NCI-H1417 (cell line): ENCODE results near the gene DLD.
"Not testable (repeated sequence)": the region's sequence is repeated elsewhere in the genome, so short reads cannot be mapped to it uniquely, and the experiment has no call there.

ENCODE experiments used
- DNase-seq, 3 experiments: peaks; one replicate each; lab custom pipeline; 2025; lab: John Stamatoyannopoulos, UW

The DLD gene

DNA sequence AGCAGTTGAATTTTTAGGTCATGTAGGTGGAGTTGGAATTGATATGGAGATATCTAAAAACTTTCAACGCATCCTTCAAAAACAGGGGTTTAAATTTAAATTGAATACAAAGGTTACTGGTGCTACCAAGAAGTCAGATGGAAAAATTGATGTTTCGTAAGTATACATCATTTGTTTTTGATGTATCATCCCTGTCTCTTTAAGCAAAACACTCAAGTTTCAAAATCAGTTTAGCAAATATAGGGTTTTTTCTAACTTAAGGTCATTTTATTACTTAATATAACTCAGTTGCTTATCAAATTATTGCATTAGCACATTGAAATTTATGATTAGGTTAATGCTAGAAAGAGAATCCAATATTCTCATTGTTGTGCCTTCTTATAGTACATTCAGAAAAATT is 24.6 kb downstream of the DLD start:
- no peak for DNase-seq

DNA sequence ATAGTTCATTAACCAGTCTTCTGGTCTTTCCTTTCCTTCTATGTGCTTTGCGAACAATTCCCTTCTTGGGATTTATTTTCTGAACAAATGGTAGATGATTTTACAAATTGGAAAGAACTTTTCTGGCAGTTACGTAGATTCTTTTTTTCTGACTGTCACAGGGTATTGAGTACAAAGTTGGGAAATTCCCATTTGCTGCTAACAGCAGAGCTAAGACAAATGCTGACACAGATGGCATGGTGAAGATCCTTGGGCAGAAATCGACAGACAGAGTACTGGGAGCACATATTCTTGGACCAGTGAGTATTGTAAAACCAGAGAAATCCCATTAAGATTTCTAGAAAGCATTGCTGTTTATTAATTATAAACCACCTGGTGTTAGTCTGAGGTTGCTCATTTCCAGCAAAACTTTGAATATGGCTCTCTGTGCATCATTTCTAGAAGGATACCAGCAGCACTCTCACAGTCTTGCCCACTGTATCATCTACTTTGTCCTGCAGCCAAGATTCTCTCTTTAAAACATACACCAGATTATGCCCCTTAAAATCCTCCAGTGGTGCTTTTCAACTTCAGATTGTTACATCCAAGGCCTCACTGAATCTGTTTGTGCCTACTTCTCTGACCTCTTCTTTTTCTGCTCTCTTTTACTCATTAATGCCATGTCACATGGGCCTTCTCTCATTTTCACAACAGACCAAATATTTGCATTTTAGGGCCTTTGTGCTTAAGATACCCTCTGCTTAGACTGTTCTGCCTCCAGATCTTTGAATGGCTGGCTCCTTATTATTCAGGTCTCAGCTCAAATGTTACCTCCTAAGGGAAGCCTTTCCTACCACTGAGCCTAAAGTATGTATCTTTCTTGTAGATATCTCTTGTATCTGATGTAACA is 27.0 kb downstream of the DLD start:
- DNase-seq = no peak

DNA sequence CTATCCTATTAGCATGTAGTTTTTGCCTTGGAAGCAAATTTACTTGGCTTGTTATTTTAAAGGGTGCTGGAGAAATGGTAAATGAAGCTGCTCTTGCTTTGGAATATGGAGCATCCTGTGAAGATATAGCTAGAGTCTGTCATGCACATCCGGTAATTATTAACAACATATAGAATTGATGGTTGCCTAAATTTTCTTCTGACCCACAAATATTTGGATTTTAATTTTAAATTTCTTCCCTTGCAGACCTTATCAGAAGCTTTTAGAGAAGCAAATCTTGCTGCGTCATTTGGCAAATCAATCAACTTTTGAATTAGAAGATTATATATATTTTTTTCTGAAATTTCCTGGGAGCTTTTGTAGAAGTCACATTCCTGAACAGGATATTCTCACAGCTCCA is 28.0 kb downstream of the DLD start:
- no peak for DNase-seq

DNA sequence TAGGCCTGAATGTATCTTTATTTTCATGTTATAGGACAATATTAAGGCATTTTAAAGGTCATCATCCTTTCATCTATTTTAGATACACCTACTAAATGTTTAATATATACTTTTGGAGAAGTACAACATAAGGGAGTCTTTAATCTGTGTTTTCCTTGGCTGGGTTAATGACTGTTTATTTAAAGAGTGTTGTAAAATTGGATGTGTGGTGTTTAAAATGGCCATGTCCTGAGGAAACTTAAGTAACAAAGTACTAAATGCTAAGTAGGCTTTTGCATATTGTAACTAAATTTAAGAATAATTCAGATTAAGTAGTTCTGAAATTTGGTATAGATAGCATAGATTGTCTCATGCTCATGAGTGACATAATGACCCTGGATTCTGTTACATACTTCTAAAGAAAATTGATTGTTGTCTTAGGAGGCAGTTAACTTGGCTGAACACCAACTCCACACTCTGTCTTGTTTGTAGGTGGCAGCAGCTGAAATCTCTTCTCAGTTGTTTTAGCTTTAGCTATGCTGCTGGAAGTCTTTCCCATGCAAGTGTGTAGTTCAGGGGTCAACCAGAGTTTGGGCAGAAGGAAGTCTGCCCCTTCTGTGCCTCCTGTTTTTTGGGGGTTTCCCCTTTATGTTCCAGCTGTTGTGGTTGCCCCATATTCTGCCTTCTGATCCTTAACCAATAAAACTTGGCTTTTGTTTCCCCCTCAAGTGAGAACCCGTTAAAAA is 29.2 kb downstream of the DLD start:
- peak in 1 of 3 experiments; percentile 19 for DNase-seq

DNA sequence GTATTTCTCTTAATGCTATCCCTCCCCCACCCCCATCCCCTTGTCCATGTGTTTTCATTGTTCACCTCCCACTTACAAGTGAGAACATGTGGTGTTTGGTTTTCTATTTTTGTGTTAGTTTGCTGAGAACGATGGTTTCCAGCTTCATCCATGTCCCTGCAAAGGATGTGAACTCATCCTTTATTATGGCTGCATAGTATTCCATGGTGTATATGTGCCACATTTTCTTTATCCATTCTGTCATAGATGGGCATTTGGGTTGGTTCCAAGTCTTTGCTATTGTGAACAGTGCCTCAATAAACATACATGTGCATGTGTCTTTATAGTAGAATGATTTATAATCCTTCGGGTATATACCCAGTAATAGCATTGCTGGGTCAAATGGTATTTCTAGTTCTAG is 30.8 kb downstream of the DLD start:
- DNase-seq = not testable (repeated sequence)

DNA sequence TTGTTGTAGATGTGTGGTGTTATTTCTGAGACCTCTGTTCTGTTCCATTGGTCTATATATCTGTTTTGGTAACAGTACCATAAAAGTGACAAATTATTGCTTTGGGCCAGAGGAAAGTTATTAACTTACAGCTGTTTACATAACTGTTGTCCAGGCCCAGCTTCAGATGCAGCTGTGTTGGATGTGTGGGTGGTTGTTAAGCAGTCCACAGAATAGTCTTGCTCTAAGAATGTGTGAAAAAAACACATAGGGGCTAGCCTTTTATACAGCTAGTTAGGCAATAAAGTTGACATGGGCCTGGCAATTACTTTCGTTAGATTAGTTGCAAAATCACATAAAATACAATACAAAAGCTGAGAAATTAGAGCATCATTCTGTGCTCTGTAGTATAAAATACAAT is 31.9 kb downstream of the DLD start:
- DNase-seq = no peak

DNA sequence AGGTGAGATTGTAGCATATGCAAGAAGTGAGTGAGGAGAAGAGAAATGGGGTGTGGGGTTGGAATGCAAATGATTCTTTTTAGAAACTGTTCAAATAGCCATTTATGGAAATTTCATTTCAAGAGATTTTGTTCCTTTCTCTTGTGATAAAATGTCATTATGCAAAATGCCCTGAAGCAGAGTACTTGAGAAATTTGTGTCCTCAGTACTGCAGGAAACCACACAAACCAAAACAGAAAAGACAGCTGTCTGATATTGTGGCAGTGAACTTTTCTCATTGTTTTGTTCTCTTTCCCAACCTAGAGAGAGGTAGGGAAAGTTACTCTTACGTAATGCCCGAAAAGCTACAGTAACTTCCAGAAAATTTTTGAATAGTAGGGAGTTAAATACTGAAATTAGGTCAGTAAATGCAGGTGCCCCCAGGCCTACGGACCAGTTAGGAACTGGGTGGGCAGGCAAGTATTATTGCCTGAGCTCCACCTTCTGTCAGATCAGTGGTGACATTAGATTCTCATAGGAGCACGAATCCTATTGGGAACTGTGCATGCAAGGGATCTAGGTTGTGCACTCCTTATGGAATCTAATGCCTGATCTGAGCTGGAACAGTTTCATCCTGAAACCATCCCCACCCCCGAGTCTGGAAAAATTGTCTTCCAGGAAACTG is 34.0 kb downstream of the DLD start:
- DNase-seq = no peak

DNA sequence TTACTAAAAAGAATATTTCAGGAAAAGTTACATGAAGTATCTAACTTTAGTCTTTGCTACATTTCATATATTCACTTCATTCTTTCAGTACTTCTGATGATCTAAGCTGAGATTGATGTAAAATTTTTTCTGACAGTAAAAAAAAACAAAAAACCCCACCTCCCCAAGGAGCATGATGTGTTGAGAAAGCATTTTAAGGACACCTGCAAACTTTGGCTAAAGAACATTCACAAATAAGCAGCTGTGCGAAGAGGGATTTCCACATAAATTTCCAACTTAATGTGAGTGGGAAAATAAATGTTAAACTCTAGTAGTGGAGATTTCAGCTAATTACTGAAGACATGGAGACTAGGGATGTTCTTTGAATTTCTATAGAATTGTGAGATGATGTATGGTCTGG is 35.5 kb downstream of the DLD start:
- DNase-seq = no peak

DNA sequence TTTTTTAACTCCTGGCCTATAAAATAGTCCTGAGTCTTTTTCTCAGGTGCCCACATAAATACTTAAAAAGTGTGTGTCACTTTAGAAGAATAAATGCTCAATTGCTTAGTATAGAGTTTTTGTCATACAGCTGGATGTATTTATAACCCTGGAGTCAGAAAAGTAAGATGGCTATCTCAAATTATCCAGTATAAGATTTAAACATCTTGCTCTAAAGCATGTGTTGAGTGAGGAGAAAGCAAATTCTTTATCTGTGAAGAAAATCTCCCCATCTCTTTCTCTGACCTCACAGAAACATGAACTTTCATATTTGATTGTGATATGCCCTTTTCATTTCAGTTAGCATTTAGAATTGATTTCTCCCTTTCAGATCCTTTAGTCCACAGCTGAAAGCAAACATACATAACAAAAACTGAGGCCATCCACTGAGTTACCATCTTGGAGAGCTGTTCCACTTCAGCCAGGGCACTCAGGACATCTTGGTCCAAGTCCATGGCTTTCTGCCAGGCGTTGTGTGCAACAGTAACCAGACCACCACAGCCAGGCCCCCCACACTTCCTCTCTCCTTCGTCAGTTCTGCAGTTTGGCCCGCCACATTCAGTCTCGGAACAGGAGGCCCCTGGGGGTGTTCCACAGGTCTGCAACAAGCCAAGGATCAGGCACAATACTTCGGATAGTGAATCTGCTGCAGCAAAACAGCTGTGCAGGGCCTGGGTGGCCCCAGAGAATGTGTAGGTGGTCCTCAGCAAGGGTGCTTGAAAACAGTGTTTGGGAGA is 40.9 kb downstream of the DLD start:
- DNase-seq = no peak

DNA sequence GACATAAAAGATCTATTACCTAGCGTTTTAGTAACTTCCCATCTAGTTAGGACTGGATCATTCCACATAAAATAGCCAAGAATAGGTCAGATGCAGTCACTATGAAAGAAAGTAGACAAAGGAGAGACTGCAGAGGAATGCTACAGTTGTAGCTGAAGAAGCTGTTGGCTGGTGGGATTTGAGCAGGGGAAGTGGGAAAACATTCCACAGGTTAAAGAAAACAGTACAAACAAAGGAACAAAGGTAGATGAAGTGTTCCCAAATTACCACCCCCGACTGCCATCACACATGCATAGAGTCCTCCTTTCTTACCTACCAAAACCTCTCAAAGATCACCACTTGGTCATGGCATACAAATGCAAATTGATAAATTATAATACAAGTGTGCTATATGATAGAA is 41.8 kb downstream of the DLD start:
- DNase-seq = no peak

DNA sequence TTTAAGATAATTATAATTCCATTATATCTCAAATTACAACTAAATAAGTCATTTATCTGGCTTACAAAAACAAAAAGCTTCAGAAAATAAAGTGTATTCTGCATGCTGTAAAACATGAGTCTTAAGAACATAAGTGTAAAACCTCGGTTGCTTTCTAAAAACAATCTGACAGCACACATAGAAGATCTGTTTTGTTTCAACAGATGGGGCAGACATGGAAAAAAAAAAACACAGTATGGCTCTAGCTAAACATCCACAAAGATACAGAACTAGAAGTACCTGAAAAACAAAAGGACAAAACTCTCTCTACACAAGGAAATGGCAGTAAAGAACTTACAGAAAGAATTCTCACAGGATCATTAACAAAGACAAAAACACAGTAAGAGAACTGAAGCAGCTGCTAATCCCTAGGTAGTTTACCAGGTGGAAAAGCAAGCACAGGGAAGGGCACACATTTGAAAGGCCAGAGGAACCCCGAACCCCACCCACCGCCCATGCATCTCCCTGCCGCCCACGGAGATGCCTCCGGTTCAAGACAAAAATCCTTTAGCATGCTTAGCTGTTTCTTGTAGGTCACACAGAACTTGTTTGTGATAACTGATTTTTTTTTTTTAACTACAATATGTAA is 42.5 kb downstream of the DLD start:
- DNase-seq = no peak

DNA sequence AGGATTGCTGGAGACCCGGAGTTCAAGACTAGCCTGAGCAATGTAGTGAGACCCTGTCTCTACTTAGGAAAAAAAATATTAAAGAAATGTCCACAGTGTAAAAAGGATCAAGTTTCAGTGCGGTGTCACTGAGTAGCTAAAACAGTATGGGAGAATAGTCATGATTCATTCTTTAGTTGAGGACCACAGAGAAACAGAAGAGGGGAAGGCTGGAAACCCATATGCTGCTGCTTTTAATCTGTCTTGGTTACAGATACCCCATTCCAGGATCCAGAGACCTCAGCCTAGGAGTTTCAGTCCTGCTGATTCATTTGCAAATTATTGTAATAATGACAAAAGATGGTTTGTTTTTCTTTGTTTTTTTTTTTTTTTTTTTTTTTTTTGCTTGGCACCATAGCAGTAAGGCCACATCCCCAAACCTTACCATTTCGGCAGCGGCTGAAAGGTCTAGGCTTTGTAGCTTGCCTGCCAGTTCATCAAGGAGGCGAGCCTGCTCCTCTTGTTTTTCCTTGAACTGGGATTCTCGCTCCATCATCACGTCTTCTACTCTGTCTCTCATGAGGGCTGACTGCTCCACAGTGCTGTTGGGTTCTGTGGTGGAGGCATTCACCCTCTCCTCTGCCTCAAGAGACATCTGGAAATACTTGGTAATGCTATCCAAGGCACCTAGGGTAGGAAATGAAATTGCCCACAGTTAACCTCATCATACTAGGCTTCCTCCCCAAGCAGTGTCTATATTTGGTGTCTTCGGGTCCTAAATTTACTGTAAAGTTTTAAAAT is 44.2 kb downstream of the DLD start:
- no peak for DNase-seq

DNA sequence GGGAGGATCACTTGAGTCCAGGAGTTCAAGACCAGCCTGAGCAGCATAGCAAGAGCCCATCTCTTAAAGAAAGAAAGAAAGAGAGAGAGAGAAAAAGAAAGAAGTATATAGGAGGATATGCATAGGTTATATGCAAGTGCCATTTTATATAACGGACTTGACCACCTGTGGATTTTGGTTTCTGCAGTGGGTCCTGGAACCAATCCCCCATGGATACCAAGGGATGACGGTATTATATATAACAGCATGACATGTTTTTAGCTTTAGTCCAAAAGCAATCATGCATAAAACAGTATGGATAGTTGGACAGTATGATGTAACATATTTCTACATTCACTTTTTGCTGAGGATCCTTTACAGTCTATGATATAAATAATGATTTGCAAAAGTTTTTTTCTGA is 45.3 kb downstream of the DLD start:
- no peak for DNase-seq

DNA sequence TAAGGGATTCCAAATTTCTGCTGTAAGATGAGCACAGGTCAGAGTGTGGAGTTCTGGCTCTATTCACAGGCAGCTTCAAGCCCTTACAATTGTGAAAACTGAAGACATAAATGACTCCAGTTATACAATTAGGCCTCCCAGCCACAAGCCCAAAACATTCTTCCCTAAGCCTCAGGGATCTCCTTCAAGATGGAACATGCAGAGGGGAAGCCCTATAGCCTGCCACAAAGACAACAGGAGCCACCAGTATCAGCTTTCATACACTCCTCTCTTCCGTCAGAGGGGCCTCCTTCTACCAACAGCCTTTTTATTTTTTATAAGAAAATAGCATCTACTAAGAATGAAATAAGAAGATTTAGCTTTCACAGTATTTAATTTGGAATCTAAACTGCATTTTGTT is 46.5 kb downstream of the DLD start:
- DNase-seq = no peak

DNA sequence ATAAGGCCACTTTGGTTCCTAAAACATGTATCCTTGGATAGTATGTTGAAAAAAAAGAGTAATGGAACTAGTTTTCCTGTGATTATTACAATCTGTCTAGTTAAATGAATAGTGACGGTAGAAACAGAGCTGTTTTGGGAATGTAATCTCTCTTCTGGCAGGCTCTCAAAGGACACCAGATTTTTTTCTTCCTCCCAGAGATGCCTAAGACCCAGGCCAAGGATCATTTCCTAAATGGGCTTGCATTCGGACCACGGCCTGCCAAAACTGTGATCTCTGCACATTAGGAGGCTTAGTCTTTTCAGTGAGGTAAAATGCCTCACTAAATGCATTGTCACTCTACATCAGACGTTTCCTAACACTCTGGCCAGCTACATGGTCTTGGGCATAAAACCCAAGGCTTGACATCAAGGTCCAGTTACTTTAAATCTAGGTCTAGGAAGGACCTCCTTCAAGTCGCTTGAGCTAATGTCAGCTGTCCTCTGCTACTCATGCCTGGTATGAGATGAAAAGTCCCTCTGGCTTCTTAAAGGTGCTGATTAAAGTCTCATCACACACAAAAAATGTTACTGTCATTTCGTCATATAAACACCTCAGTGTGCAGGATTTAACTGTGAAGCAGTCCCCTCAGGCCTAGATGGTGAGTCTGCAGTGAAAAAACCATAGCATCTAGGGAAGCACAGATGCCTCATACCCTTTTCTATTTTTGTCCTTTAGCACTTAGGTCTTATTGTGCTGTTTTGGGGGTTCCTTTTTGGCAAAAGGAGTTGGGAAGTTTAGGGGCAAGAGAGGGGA is 47.7 kb downstream of the DLD start:
- no peak for DNase-seq

DNA sequence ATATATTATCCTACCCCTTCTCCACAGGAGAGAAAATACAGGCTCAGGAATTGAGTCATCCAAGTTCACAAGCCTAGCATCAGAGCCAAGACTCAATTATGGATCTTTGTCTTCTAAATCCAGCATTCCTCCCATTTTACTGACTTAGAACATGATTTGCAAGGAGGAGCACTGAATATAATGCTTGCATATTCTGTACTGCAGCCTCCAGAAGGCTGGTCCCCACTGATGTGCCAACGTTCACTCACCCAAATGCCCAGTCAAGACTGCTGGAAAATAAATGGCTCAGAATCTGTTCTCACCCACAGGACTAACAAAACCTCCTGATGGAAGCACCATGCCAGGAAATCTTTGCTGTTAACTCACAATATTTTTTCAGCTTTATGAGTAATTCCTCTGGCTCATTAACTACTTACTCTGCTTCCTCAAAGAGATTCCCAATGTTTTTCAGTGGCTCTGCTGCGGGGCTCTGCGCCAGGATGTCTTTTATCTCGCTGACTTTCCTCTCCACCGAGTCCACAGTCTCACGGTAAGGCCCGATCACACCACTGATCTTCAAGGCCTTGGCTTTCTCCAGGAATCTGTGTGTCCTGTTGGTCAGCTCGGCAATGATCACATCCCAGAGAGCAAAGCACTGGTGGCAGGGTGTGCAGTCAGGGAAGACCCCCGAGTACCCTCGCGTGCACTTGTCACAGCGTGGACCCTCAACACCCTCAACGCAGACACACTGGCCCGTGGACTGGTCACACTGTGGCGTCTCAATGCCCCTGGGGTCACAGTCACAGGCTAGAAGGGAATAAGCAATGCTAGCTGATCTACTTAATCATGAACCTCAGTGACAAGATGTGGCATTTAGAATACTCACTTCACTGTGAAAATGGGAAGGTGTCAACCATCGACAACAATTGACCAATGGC is 48.8 kb downstream of the DLD start:
- DNase-seq = no peak

DNA sequence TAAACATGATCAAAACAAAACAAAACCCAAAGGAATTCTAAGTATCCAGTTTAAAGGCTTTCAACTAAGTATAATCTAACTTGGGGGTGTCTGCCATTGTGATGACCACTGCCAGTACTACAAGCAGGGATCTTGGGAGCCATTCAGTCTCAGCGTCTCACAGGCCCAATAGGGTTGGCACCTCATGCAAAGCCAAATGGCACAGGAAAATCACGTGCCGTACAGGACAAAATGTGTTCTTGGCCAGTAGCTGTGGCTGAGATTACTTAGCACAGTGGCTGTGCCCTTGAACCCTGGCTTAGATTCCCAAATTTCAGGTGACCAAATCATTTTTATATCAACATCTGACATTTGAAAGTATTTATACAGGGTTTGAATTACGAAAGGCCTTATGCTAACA is 50.0 kb downstream of the DLD start:
- DNase-seq = no peak

DNA sequence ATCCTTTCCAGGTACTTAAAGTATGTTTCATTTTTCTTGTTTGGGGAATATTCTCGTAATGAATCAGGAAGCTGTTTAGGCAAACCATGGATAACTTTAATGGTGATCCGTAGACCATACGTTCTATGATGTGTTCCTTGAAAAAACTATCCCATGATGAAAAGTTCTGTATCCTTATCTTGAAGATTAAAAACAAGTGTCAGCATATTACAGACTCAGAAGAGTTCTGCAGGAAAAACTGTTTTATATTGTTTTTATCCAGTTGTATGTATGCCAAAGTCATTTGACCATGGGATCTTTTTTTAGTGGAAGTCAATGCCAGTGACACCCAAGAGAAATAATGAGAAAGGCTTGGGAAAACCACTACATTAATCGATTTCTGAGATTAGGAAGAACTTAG is 52.0 kb downstream of the DLD start:
- no peak for DNase-seq
